HT-29 (cell line): ENCODE data around the gene POLR3E. TPM values are rescaled to one million over a fixed set of nuclear protein-coding genes. Genes with fewer than 3 reads are reported as not detected.

ENCODE experiments used
- total RNA-seq: library from RNA; depleted of rRNA; stranded (reverse); fragments of >200 nt; shearing (Covaris generic); gene quantifications from 2 replicates; pipeline ENCODE4 v1.2.3, GENCODE V29; 2014; rRNA removed

POLR3E gene
- total RNA-seq, 1 experiment from 2014 or later, result 95.4 TPM

Other genes starting within 250 kb of the POLR3E start
- gene VWA3A, start 204.9 kb upstream of the POLR3E start, total RNA-seq, result not detected in 2 replicates
- 0.05 TPM in 1 of 2 replicates, not detected in the other for gene SDR42E2, start 134.9 kb upstream of the POLR3E start, total RNA-seq
- gene EEF2K, start 91.1 kb upstream of the POLR3E start, total RNA-seq, result 11.1 and 16.5 TPM in 2 replicates
- gene CDR2, start 77.2 kb downstream of the POLR3E start, total RNA-seq, result 25.8 and 31.7 TPM in 2 replicates
- 56.0 and 74.1 TPM in 2 replicates for gene NPIPB5, start 213.5 kb downstream of the POLR3E start, total RNA-seq